OCI-LY3 (cell line): ENCODE results near the gene ZNF366.

Experiments used
- H2AFZ ChIP-seq: fragments of 200-600, 300-600 bp; shearing (Covaris generic); 2 replicates; pipeline ENCODE4 v1.6.0; 2014; ENCODE audit warnings: antibody characterized with exemption, low read depth, low read length
- H3K27ac ChIP-seq: fragments of 200-600, 300-600 bp; sonication (generic); 2 replicates; pipeline ENCODE4 v1.5.1; 2014; ENCODE audit warnings: mild to moderate bottlenecking, low read length, moderate library complexity, mixed read lengths
- H3K27me3 ChIP-seq: fragments of 200-600, 300-600 bp; sonication (generic); 2 replicates; pipeline ENCODE4 v1.6.1; 2014; ENCODE audit warnings: low read depth, low read length, mixed read lengths
- H3K36me3 ChIP-seq: fragments of 200-600, 300-600 bp; sonication (generic); replicated peaks from 2 replicates; pipeline ENCODE3; 2014; ENCODE audit warnings: low read depth, low read length, mixed read lengths
- H3K4me1 ChIP-seq: fragments of 300-600, 200-600 bp; sonication (generic); 2 replicates; pipeline ENCODE4 v1.6.1; 2014; ENCODE audit warnings: low read length, mixed read lengths
- H3K4me2 ChIP-seq: fragments of 200-600, 300-600 bp; sonication (generic); 2 replicates; pipeline ENCODE4 v1.6.1; 2014; ENCODE audit warnings: low read length, mixed read lengths
- H3K4me3 ChIP-seq: fragments of 300-600, 200-600 bp; sonication (generic); 2 replicates; pipeline ENCODE4 v1.5.1; 2014; ENCODE audit warnings: antibody characterized with exemption, mild to moderate bottlenecking, low read length, moderate library complexity
- H3K79me2 ChIP-seq: fragments of 300-600, 200-600 bp; shearing (Covaris generic); 2 replicates; pipeline ENCODE4 v1.6.1; 2014; ENCODE audit warnings: mild to moderate bottlenecking, low read length, mixed read lengths
- H3K9ac ChIP-seq: fragments of 300-600, 200-600 bp; shearing (Covaris generic); 2 replicates; pipeline ENCODE4 v1.6.0; 2014; ENCODE audit warnings: mild to moderate bottlenecking, low read length, moderate library complexity
- H3K9me3 ChIP-seq: fragments of 200-600, 300-600 bp; shearing (Covaris generic); 2 replicates; pipeline ENCODE4 v1.6.1; 2014; ENCODE audit warnings: low read length, mixed read lengths; ENCODE audit not compliant: insufficient read depth
- H4K20me1 ChIP-seq: fragments of 200-600, 300-600 bp; sonication (generic); 2 replicates; pipeline ENCODE4 v1.6.1; 2016; ENCODE audit warnings: low read length, mixed read lengths; ENCODE audit not compliant: insufficient read depth
- CTCF ChIP-seq: fragments of 200-600, 300-600 bp; sonication (generic); IDR thresholded peaks from 2 replicates; pipeline ENCODE4 v1.5.1; 2014; ENCODE audit warnings: antibody characterized with exemption, low read length, low read depth
- EZH2phosphoT487 ChIP-seq: fragments of 200-600 bp; shearing (Covaris generic); IDR thresholded peaks from 2 replicates; pipeline ENCODE4 v1.6.1; 2018; ENCODE audit warnings: antibody characterized with exemption, mixed run types, low read depth

The ZNF366 gene

DNA sequence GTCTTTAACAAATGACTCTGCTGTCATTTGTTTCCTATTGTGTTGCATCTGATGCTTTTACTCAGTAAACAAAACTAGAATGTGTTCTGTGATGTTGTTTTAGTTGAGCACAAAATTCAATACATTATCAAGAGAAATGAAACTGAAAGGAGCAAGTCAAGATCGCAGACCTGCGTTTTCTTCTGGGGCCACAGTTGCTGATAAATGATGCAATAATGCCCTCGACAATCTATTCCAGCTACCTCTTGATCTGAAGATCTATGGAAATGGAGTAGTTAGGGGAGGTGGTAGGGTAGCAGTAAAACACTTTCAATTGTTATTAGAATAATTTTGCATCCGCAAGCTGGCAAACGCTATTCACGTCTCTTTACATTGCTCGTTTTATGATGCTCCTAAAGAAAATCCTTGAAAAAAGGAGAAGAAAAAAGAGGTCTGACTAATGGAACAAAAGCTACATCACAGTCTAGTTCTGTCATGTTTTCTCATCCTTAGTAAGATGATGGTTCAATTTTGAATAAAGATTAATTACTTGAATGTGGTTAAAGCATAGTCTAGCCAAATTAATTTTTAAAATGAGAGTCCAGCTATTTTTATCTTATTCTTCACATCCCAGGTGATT lies 1.6 kb downstream of the ZNF366 start:
- H3K36me3 ChIP-seq: no peaks in the 10 kb centered on the region
- no peaks in the 10 kb centered on the region for H4K20me1 ChIP-seq
- no peak overlapping the region for H3K4me3 ChIP-seq
- no peak overlapping the region for H2AFZ ChIP-seq
- peaks cover 7% of the 10 kb centered on the region for H3K27me3 ChIP-seq
- no peaks in the 10 kb centered on the region for H3K79me2 ChIP-seq
- H3K9ac ChIP-seq: no peak overlapping the region
- peaks cover 21% of the 10 kb centered on the region for H3K4me1 ChIP-seq
- no peak overlapping the region for H3K4me2 ChIP-seq
- TF ChIP-seq CTCF: no peak
- no peak for TF ChIP-seq EZH2phosphoT487
- H3K9me3 ChIP-seq: no peaks in the 10 kb centered on the region
- H3K27ac ChIP-seq: no peak overlapping the region

DNA sequence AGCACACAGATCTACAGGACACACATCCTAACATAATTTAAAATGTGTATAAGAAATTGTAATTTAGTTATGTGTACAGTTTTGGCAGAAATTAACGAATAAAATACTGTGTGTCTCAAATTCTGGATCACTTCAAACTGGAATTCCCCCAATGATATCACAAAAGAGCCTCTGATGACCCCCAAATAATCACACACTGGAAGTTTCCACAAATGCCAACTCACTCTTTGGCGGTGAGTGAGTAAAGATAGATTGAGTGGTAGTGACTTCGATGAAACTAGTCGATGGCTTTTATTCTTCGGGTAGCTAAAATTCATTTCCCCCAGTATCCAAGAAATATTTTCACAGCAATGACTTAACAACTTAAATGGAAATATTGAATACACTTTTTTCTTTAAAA lies 2.2 kb downstream of the ZNF366 start:
- Histone ChIP-seq H3K4me3 (no peak overlapping the region), H2AFZ (no peak overlapping the region), H3K4me2 (no peak overlapping the region), H3K36me3 (no peaks in the 10 kb centered on the region), H4K20me1 (no peaks in the 10 kb centered on the region), H3K27ac (no peak overlapping the region), H3K4me1 (peaks cover 19% of the 10 kb centered on the region), H3K27me3 (peaks cover 7% of the 10 kb centered on the region), H3K9me3 (no peaks in the 10 kb centered on the region), H3K79me2 (no peaks in the 10 kb centered on the region), H3K9ac (no peak overlapping the region)
- TF ChIP-seq EZH2phosphoT487: no peak
- TF ChIP-seq CTCF: no peak

- H3K27me3 ChIP-seq: peaks cover 7% of the 10 kb centered on the region
- H3K36me3 ChIP-seq: no peaks in the 10 kb centered on the region
- H3K4me3 ChIP-seq: no peak overlapping the region
- H3K79me2 ChIP-seq: no peaks in the 10 kb centered on the region
- H4K20me1 ChIP-seq: no peaks in the 10 kb centered on the region
- no peaks in the 10 kb centered on the region for H3K9me3 ChIP-seq
- no peak overlapping the region for H3K27ac ChIP-seq
- TF ChIP-seq EZH2phosphoT487 (no peak), CTCF (no peak)
- no peak overlapping the region for H3K9ac ChIP-seq
- H2AFZ ChIP-seq: no peak overlapping the region
- peaks cover 19% of the 10 kb centered on the region for H3K4me1 ChIP-seq
- H3K4me2 ChIP-seq: no peak overlapping the region
These were observed 3.2 kb downstream of the ZNF366 start for GRCh38 chr5:72503888-72504491.

GRCh38 chr5:72501488-72501887 lies 5.7 kb downstream of the ZNF366 start:
- Histone ChIP-seq H3K79me2 (no peaks in the 10 kb centered on the region), H2AFZ (no peak overlapping the region), H3K9me3 (no peaks in the 10 kb centered on the region), H3K4me1 (no peaks in the 10 kb centered on the region), H3K4me3 (no peak overlapping the region), H3K27ac (no peak overlapping the region), H3K4me2 (no peak overlapping the region), H3K27me3 (peaks cover 2% of the 10 kb centered on the region; the same call in 1 of the 2 replicates), H3K36me3 (no peaks in the 10 kb centered on the region), H3K9ac (no peak overlapping the region), H4K20me1 (no peaks in the 10 kb centered on the region)
- TF ChIP-seq CTCF: no peak
- TF ChIP-seq EZH2phosphoT487: no peak
